HG03095 (cell line): ENCODE results near the gene LATS2.
"Not testable (repeated sequence)": the region's sequence is repeated elsewhere in the genome, so short reads cannot be mapped to it uniquely, and the experiment has no call there.

ENCODE experiments used
- ATAC-seq: cut with Tn5 transposase; IDR thresholded peaks from one replicate; pipeline ENCODE4 v1.9.1; 2021; ENCODE audit warnings: moderate library complexity; ENCODE audit not compliant: unreplicated experiment

The LATS2 gene

GRCh38 chr13:21075379-21076249, 14.2 kb upstream of the LATS2 start:
- ATAC-seq = no peak

GRCh38 chr13:21075011-21075378, 13.6 kb upstream of the LATS2 start:
- no peak for ATAC-seq

GRCh38 chr13:21074546-21074945, 13.2 kb upstream of the LATS2 start:
- ATAC-seq = no peak

GRCh38 chr13:21071924-21072323, 10.5 kb upstream of the LATS2 start:
- ATAC-seq = no peak

GRCh38 chr13:21071015-21071414, 9.6 kb upstream of the LATS2 start:
- no peak for ATAC-seq

- ATAC-seq = no peak
These were observed 8.2 kb upstream of the LATS2 start for GRCh38 chr13:21069561-21070004.

- no peak for ATAC-seq
These were observed 6.5 kb upstream of the LATS2 start for GRCh38 chr13:21067848-21068247.

GRCh38 chr13:21066946-21067345, 5.6 kb upstream of the LATS2 start:
- no peak for ATAC-seq

GRCh38 chr13:21065686-21066085, 4.3 kb upstream of the LATS2 start:
- no peak for ATAC-seq

GRCh38 chr13:21063031-21063430, 1.6 kb upstream of the LATS2 start:
- no peak for ATAC-seq

GRCh38 chr13:21060338-21061028, 903 bp downstream of the LATS2 start:
- ATAC-seq = peak; percentile 14

- no peak for ATAC-seq
These were observed 1.6 kb downstream of the LATS2 start for GRCh38 chr13:21059641-21060337.

- no peak for ATAC-seq
These were observed 3.0 kb downstream of the LATS2 start for GRCh38 chr13:21058361-21058760.

- ATAC-seq = no peak
These were observed 5.8 kb downstream of the LATS2 start for GRCh38 chr13:21055511-21056045.

- ATAC-seq = no peak
These were observed 6.4 kb downstream of the LATS2 start for GRCh38 chr13:21055016-21055415.

- no peak for ATAC-seq
These were observed 7.1 kb downstream of the LATS2 start for GRCh38 chr13:21054313-21054712.

GRCh38 chr13:21053231-21053630, 8.2 kb downstream of the LATS2 start:
- no peak for ATAC-seq

- ATAC-seq = no peak
These were observed 9.7 kb downstream of the LATS2 start for GRCh38 chr13:21051675-21052074.

GRCh38 chr13:21050288-21051197, 10.8 kb downstream of the LATS2 start:
- no peak for ATAC-seq

- ATAC-seq = not testable (repeated sequence)
These were observed 11.7 kb downstream of the LATS2 start for GRCh38 chr13:21049731-21050130.
